ENCODE data around the gene PRKAG2.

Gene PRKAG2

GRCh38 chr7:151683615-151684407 lies 193.1 kb downstream of the PRKAG2 start:
- TF ChIP-seq EZH2phosphoT487 (IDR thresholded peaks at IDR 0.05; ENCODE audit: borderline replicate concordance) (no peak), CTCF (conservative IDR thresholded peaks at IDR 0.05; ENCODE audit: low read length) (no peak)
- no peaks in the 10 kb centered on the region for H3K27me3 ChIP-seq (ENCODE audit: insufficient read depth, low read length, poor library complexity, severe bottlenecking)
- peaks cover 43% of the 10 kb centered on the region for H3K4me1 ChIP-seq (ENCODE audit: insufficient read depth, low read length, poor library complexity, severe bottlenecking)
- H3K36me3 ChIP-seq (ENCODE audit: insufficient read depth, low read length): no peaks in the 10 kb centered on the region
- H2AFZ ChIP-seq (ENCODE audit: low read length): no peak overlapping the region
- H4K20me1 ChIP-seq (ENCODE audit: insufficient read depth, low read length, poor library complexity, severe bottlenecking): no peaks in the 10 kb centered on the region
- no peak overlapping the region for H3K9ac ChIP-seq (ENCODE audit: low read depth, low read length, poor library complexity, severe bottlenecking)
- no peaks in the 10 kb centered on the region for H3K79me2 ChIP-seq (ENCODE audit: insufficient read depth, low read length)
- H3K4me3 ChIP-seq (ENCODE audit: low read length, poor library complexity, severe bottlenecking): no peak overlapping the region
- no peaks in the 10 kb centered on the region for H3K9me3 ChIP-seq (ENCODE audit: insufficient read depth, low read depth, low read length)
- H3F3A ChIP-seq (ENCODE audit: low read depth): peaks cover 9% of the 10 kb centered on the region; the same call in 1 of the 2 replicates
- H3K9me2 ChIP-seq (replicated peaks; ENCODE audit: low read depth, low read length): no peaks in the 10 kb centered on the region
- H3K4me2 ChIP-seq (ENCODE audit: low read depth, low read length, poor library complexity, severe bottlenecking): no peak overlapping the region

- peaks cover 46% of the 10 kb centered on the region for H3K4me1 ChIP-seq (ENCODE audit: insufficient read depth, low read length, poor library complexity, severe bottlenecking)
- no peak overlapping the region for H3K4me2 ChIP-seq (ENCODE audit: low read depth, low read length, poor library complexity, severe bottlenecking)
- H3K9ac ChIP-seq (ENCODE audit: low read depth, low read length, poor library complexity, severe bottlenecking): no peak overlapping the region
- no peaks in the 10 kb centered on the region for H4K20me1 ChIP-seq (ENCODE audit: insufficient read depth, low read length, poor library complexity, severe bottlenecking)
- H3F3A ChIP-seq (ENCODE audit: low read depth): peaks cover 9% of the 10 kb centered on the region; the same call in 1 of the 2 replicates
- no peaks in the 10 kb centered on the region for H3K27me3 ChIP-seq (ENCODE audit: insufficient read depth, low read length, poor library complexity, severe bottlenecking)
- no peaks in the 10 kb centered on the region for H3K36me3 ChIP-seq (ENCODE audit: insufficient read depth, low read length)
- TF ChIP-seq EZH2phosphoT487 (IDR thresholded peaks at IDR 0.05; ENCODE audit: borderline replicate concordance) (no peak), CTCF (conservative IDR thresholded peaks at IDR 0.05; ENCODE audit: low read length) (no peak)
- H3K9me2 ChIP-seq (replicated peaks; ENCODE audit: low read depth, low read length): no peaks in the 10 kb centered on the region
- no peaks in the 10 kb centered on the region for H3K9me3 ChIP-seq (ENCODE audit: insufficient read depth, low read depth, low read length)
- H2AFZ ChIP-seq (ENCODE audit: low read length): no peak overlapping the region
- H3K79me2 ChIP-seq (ENCODE audit: insufficient read depth, low read length): no peaks in the 10 kb centered on the region
- no peak overlapping the region for H3K4me3 ChIP-seq (ENCODE audit: low read length, poor library complexity, severe bottlenecking)
These were observed 193.9 kb downstream of the PRKAG2 start for GRCh38 chr7:151682831-151683614.

- Histone ChIP-seq H3K4me1 (ENCODE audit: insufficient read depth, low read length, poor library complexity, severe bottlenecking) (peaks cover 46% of the 10 kb centered on the region), H2AFZ (ENCODE audit: low read length) (no peak overlapping the region), H3K9me2 (replicated peaks; ENCODE audit: low read depth, low read length) (no peaks in the 10 kb centered on the region), H3K9me3 (ENCODE audit: insufficient read depth, low read depth, low read length) (no peaks in the 10 kb centered on the region), H3K79me2 (ENCODE audit: insufficient read depth, low read length) (no peaks in the 10 kb centered on the region), H3K27me3 (ENCODE audit: insufficient read depth, low read length, poor library complexity, severe bottlenecking) (no peaks in the 10 kb centered on the region), H3F3A (ENCODE audit: low read depth) (peaks cover 9% of the 10 kb centered on the region; the same call in 1 of the 2 replicates), H3K4me2 (ENCODE audit: low read depth, low read length, poor library complexity, severe bottlenecking) (peak overlapping the region; percentile 17), H3K36me3 (ENCODE audit: insufficient read depth, low read length) (no peaks in the 10 kb centered on the region), H3K9ac (ENCODE audit: low read depth, low read length, poor library complexity, severe bottlenecking) (peak overlapping the region; percentile 49), H3K4me3 (ENCODE audit: low read length, poor library complexity, severe bottlenecking) (no peak overlapping the region), H4K20me1 (ENCODE audit: insufficient read depth, low read length, poor library complexity, severe bottlenecking) (no peaks in the 10 kb centered on the region)
- no peak for TF ChIP-seq EZH2phosphoT487 (IDR thresholded peaks at IDR 0.05; ENCODE audit: borderline replicate concordance)
- no peak for TF ChIP-seq CTCF (conservative IDR thresholded peaks at IDR 0.05; ENCODE audit: low read length)
These were observed 195.2 kb downstream of the PRKAG2 start for GRCh38 chr7:151681726-151682125.
